Measurements from ENCODE around the gene ANXA6.

ANXA6 gene

GRCh38 chr5:151139646-151140045, 17.9 kb downstream of the ANXA6 start:
- TF ChIP-seq POLR2A (IDR thresholded peaks at IDR 0.05; ENCODE audit: low read length) (no peak), GATA1 (IDR thresholded peaks at IDR 0.05; ENCODE audit: low read depth, low read length) (no peak)
- DNase-seq: no peak

GRCh38 chr5:151139015-151139414, 18.6 kb downstream of the ANXA6 start:
- no peak for TF ChIP-seq POLR2A (IDR thresholded peaks at IDR 0.05; ENCODE audit: low read length)
- no peak for TF ChIP-seq GATA1 (IDR thresholded peaks at IDR 0.05; ENCODE audit: low read depth, low read length)
- no peak for DNase-seq

- TF ChIP-seq GATA1 (IDR thresholded peaks at IDR 0.05; ENCODE audit: low read depth, low read length) (no peak), POLR2A (IDR thresholded peaks at IDR 0.05; ENCODE audit: low read length) (no peak)
- no peak for DNase-seq
Measured at GRCh38 chr5:151138114-151138513, 19.5 kb downstream of the ANXA6 start.

GRCh38 chr5:151137067-151137825, 20.3 kb downstream of the ANXA6 start:
- no peak for TF ChIP-seq GATA1 (IDR thresholded peaks at IDR 0.05; ENCODE audit: low read depth, low read length)
- no peak for TF ChIP-seq POLR2A (IDR thresholded peaks at IDR 0.05; ENCODE audit: low read length)
- DNase-seq: no peak

- no peak for TF ChIP-seq GATA1 (IDR thresholded peaks at IDR 0.05; ENCODE audit: low read depth, low read length)
- no peak for DNase-seq
Measured at GRCh38 chr5:151134228-151134627, 23.4 kb downstream of the ANXA6 start.

GRCh38 chr5:151132963-151133362, 24.6 kb downstream of the ANXA6 start:
- no peak for DNase-seq
- TF ChIP-seq POLR2A (IDR thresholded peaks at IDR 0.05; ENCODE audit: low read length): no peak
- TF ChIP-seq GATA1 (IDR thresholded peaks at IDR 0.05; ENCODE audit: low read depth, low read length): no peak

GRCh38 chr5:151130922-151131891, 26.4 kb downstream of the ANXA6 start:
- no peak for TF ChIP-seq GATA1 (IDR thresholded peaks at IDR 0.05; ENCODE audit: low read depth, low read length)
- TF ChIP-seq POLR2A (IDR thresholded peaks at IDR 0.05; ENCODE audit: low read length): no peak
- DNase-seq: no peak

GRCh38 chr5:151130235-151130921, 27.2 kb downstream of the ANXA6 start:
- TF ChIP-seq POLR2A (IDR thresholded peaks at IDR 0.05; ENCODE audit: low read length) (no peak), GATA1 (IDR thresholded peaks at IDR 0.05; ENCODE audit: low read depth, low read length) (no peak)
- no peak for DNase-seq

- DNase-seq: no peak
- TF ChIP-seq POLR2A (IDR thresholded peaks at IDR 0.05; ENCODE audit: low read length): no peak
- no peak for TF ChIP-seq GATA1 (IDR thresholded peaks at IDR 0.05; ENCODE audit: low read depth, low read length)
Measured at GRCh38 chr5:151128817-151129216, 28.8 kb downstream of the ANXA6 start.

- no peak for DNase-seq
Measured at GRCh38 chr5:151127926-151128325, 29.7 kb downstream of the ANXA6 start.

GRCh38 chr5:151126199-151126645, 31.4 kb downstream of the ANXA6 start:
- DNase-seq: peak; percentile 68 to 80

More at GRCh38 chr5:151127926-151128325, 29.7 kb downstream of the ANXA6 start:
- TF ChIP-seq POLR2A (IDR thresholded peaks at IDR 0.05; ENCODE audit: low read length): no peak
- TF ChIP-seq GATA1 (IDR thresholded peaks at IDR 0.05; ENCODE audit: low read depth, low read length): no peak

GRCh38 chr5:151125421-151125820, 32.2 kb downstream of the ANXA6 start:
- TF ChIP-seq POLR2A (IDR thresholded peaks at IDR 0.05; ENCODE audit: low read length): no peak
- TF ChIP-seq GATA1 (IDR thresholded peaks at IDR 0.05; ENCODE audit: low read depth, low read length): no peak
- no peak for DNase-seq

More at GRCh38 chr5:151126199-151126645, 31.4 kb downstream of the ANXA6 start:
- TF ChIP-seq POLR2A (IDR thresholded peaks at IDR 0.05; ENCODE audit: low read length) (no peak), GATA1 (IDR thresholded peaks at IDR 0.05; ENCODE audit: low read depth, low read length) (no peak)

GRCh38 chr5:151123897-151124751, 33.5 kb downstream of the ANXA6 start:
- peak; percentile 14 to 49 for DNase-seq
- TF ChIP-seq POLR2A (IDR thresholded peaks at IDR 0.05; ENCODE audit: low read length): no peak
